Sigmoid colon (tissue), 4 donors: ENCODE results near the gene GGCX.

Experiments
- EP300 ChIP-seq, 4 donors: sonication (generic); formaldehyde crosslinking; IDR thresholded peaks; one replicate each; pipeline ENCODE4 v1.6.1; 2017; ENCODE audit warnings: antibody characterized with exemption in 4 of 4
- POLR2A ChIP-seq, 2 donors: fragments of 450-650 bp; IDR thresholded peaks; one replicate each; pipeline ENCODE4 v1.6.1; 2016; ENCODE audit warnings: antibody characterized with exemption in 2 of 2, mild to moderate bottlenecking in 2 of 2, moderate library complexity in 2 of 2
- POLR2AphosphoS5 ChIP-seq, 4 donors: sonication (generic); formaldehyde crosslinking; IDR thresholded peaks; one replicate each; pipeline ENCODE4 v1.6.1; 2017; ENCODE audit warnings: antibody characterized with exemption in 4 of 4
- TF ChIP-seq, protein P1 (sequence below), 4 experiments: fragments of 450-650 bp in 3 of 4; fragments of 200-600 bp in 1 of 4; IDR thresholded peaks; one replicate each; pipeline ENCODE4 v1.5.1; 2016 to 2019; ENCODE audit warnings: antibody characterized with exemption in 4 of 4, mild to moderate bottlenecking in 3 of 4, moderate library complexity in 2 of 4

DNA sequence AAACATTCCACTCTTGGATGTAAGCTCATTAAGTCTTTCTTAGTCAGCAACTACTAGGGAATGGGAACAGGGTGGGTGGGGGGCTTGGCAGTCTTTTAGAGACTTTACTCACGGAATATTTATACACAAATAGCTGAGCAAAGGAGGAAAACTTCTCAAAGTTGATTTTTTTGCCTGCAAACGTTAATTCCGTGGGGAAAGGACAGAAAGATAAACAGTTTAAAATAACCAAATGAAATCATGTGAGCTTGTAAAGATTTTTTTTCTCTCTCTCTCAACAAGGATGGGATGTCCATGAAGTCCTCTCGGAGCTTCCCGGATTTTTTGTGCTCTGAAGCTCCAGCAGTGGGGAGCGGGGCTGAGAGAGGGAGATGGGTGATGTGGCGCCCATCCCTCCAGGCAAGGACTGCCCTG lies 54.5 kb downstream of the GGCX start:
- no peak for TF ChIP-seq POLR2A (IDR thresholded peaks at IDR 0.05)
- TF ChIP-seq POLR2AphosphoS5 (IDR thresholded peaks at IDR 0.05): no peak
- TF ChIP-seq, protein P1, sequence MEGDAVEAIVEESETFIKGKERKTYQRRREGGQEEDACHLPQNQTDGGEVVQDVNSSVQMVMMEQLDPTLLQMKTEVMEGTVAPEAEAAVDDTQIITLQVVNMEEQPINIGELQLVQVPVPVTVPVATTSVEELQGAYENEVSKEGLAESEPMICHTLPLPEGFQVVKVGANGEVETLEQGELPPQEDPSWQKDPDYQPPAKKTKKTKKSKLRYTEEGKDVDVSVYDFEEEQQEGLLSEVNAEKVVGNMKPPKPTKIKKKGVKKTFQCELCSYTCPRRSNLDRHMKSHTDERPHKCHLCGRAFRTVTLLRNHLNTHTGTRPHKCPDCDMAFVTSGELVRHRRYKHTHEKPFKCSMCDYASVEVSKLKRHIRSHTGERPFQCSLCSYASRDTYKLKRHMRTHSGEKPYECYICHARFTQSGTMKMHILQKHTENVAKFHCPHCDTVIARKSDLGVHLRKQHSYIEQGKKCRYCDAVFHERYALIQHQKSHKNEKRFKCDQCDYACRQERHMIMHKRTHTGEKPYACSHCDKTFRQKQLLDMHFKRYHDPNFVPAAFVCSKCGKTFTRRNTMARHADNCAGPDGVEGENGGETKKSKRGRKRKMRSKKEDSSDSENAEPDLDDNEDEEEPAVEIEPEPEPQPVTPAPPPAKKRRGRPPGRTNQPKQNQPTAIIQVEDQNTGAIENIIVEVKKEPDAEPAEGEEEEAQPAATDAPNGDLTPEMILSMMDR (IDR thresholded peaks at IDR 0.05): no peak
- no peak for TF ChIP-seq EP300 (IDR thresholded peaks at IDR 0.05)
